Endothelial cell of coronary artery (primary cell): ENCODE results near the gene MAP7. TPM values are rescaled to one million over a fixed set of nuclear protein-coding genes. Genes with fewer than 3 reads are reported as not detected.

Experiments used
- total RNA-seq: library from RNA; depleted of rRNA; stranded (reverse); fragments of >200 nt; gene quantifications from 2 replicates; pipeline ENCODE4 v1.2.3, GENCODE V29; 2014

The MAP7 gene
- total RNA-seq = 0.28 and 0.36 TPM in 2 replicates

DNA sequence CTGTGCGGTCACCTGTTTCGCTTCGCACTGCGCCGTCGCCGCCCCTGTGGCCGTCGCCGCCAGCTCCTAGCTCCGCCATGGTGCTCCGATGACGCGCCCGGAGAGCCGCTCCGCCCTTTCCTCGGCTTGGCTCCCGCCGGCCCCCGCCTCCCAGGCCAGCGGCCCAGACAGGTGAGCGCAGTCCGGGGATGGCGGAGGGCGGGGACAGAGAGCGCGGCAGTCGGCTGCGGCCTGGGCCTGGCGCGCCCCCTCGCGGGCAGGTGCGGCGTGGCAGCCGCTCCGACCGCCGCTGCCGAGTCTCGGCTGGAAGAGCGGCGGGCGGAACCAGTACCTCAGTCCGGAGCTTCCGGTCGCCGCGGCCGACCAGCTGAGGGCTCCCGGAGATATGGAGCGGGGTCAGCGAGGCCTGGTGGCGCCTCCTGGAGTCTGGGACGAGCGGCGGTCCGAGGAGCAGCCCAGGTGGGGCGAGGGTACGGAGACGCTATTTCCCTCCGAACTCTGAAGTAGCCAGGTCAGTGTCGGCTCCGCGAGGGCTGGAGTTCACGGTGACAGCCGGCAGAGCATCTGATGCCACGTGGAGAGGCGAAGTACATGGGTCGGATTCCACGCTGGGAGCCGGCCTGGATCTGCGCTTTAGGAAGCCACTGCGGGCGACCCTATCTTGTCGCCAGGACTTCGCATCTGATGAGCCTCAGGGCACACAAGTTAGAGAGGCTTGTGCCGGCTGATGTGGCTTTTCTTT lies at the start of gene MAP7:
MAP7 (minus strand) TSS at position 93 of the 742 bp plus-strand sequence; CDS start at position 79, 14 bp downstream.

Other genes starting within 250 kb of the MAP7 start
- 11.9 and 20.8 TPM in 2 replicates for gene MAP3K5, start 242.1 kb upstream of the MAP7 start, total RNA-seq